Measurements from ENCODE around the gene HYCC1. TPM values are rescaled to one million over a fixed set of nuclear protein-coding genes. Genes with fewer than 3 reads are reported as not detected.
A peak's percentile ranks its signal among the peaks of the same experiment; 100 is the strongest.

The HYCC1 gene
- total RNA-seq, 4 donors from 2014 or later, result 3.6 to 13.4 (median 10.2) TPM

DNA sequence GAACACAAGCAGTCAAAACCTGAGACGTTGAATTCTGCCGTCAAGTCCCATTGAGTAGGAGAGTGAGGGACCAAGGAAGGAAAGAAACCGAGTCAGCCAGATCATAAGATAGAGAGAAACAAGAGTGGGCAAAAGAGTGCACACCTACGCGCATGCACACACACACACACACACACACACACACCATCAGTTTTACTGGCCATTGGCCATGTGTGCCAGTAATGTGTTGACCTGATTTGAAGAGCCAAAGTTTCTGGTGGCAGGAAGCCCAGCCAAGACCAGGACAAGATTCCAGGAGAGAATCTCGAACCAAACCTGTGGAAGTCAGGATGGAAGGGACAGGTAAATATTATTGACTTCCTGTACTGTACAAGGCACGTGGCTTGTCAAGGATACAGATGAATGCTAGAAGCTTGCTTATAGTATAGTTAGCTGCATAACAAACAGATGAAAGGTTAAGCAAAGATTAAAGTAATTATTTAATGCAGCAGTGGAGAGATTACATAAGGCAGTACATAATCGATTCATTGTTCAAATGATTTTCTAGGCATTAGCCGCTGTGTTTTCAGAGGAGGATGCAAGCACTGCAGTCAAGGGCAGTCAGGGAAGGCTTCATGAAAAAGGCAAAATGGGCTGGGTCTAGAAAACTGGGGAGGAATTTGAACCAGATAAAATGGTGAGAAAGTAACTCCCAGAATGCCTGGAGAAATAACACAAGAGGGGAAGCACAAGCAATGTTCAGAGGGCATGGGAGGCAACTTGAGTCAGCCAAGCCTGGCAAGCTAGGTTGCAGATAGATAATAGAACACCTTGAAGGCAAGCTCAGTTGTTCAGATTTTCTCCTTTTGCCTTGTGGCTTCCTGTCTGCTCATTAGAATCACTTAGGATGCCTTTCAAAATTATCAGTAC, 2.7 kb upstream of the HYCC1 start:
- WGBS, 2 donors, result 85 to 88% methylated on average over 9 of the region's 9 CpGs
- TF ChIP-seq, protein P1, sequence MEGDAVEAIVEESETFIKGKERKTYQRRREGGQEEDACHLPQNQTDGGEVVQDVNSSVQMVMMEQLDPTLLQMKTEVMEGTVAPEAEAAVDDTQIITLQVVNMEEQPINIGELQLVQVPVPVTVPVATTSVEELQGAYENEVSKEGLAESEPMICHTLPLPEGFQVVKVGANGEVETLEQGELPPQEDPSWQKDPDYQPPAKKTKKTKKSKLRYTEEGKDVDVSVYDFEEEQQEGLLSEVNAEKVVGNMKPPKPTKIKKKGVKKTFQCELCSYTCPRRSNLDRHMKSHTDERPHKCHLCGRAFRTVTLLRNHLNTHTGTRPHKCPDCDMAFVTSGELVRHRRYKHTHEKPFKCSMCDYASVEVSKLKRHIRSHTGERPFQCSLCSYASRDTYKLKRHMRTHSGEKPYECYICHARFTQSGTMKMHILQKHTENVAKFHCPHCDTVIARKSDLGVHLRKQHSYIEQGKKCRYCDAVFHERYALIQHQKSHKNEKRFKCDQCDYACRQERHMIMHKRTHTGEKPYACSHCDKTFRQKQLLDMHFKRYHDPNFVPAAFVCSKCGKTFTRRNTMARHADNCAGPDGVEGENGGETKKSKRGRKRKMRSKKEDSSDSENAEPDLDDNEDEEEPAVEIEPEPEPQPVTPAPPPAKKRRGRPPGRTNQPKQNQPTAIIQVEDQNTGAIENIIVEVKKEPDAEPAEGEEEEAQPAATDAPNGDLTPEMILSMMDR (IDR thresholded peaks at IDR 0.05), result no peak
- TF ChIP-seq POLR2A (IDR thresholded peaks at IDR 0.05), result no peak
- H3K4me3 ChIP-seq (ENCODE audit: low read depth, poor library complexity, severe bottlenecking), result no peak overlapping the region
- intact Hi-C loops (cut with DNase I; ENCODE audit: low total_unique reads), result no loop called here
- DNase-seq (ENCODE audit: low spot score in 2 of 2), result no peak

DNA sequence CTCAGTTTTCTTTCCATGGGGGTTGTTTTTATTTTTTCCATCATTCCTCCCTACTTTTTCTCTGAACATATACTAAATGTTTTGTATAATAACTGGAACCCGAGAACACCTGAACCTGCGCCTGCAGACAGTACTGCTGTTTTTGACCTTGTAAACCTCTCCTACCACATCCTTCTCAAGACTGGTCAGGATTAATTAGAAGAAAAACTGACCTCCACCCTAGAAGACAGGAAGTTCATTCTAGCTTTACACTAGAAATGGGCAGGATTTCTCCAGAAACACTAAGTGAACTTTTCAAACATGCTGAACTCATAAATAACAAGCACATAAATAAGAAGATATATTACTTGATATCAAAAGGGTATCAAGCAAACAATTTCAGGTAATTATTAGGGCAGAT, 751 bp upstream of the HYCC1 start:
- WGBS, 2 donors, result 67 to 83% methylated on average over 2 of the region's 2 CpGs
- DNase-seq (ENCODE audit: low spot score in 2 of 2), result no peak
- TF ChIP-seq, protein P1 (IDR thresholded peaks at IDR 0.05), result no peak
- H3K4me3 ChIP-seq (ENCODE audit: low read depth, poor library complexity, severe bottlenecking), result no peak overlapping the region
- intact Hi-C loops (cut with DNase I; ENCODE audit: low total_unique reads), result no loop called here

DNA sequence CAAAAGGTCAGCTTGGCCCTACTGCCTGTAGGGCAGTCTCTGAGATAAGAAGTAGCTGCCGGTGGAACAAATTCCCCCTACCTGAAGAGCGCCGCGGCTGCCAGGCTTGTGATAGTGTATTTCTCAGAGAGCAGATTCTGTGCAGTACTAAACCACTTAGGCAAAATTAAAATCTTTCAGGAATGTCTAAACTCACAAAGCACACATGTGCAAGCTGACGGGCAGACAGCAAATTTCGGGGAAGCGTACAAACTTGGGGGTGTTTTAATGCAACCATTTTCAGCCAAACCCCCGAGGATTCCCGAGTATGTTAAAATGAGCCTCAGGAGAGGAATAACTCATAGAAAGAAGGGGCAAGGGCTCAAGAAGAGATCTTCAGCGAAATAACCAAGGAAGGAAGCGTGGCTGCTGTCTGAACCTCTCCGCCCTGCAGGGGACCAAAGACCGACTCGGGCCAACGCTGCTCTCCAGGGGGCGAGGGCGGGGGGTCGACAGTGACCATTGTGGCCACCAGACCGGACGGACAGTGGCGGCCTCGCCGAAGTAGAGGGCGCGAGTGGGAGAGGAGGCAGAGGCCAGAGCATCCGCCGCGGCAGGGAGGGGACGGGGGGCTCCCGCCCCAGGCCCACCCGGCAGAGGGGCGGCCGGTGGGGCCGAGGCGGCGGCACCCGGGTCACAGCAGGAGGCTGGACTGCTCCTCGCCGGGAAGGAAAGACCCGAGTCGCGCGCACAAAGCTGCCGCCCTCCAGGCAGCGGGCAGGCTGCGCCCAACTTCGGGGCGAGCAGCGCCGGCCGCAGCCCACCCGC, 819 bp downstream of the HYCC1 start:
- no peak for TF ChIP-seq POLR2A (IDR thresholded peaks at IDR 0.05)
- TF ChIP-seq, protein P1 (IDR thresholded peaks at IDR 0.05), result no peak
- H3K4me3 ChIP-seq (ENCODE audit: low read depth, poor library complexity, severe bottlenecking), result peak overlapping the region; percentile 92
- intact Hi-C loops (cut with DNase I; ENCODE audit: low total_unique reads), result no loop called here
- peak in 1 of 2 donors; percentile 90 for DNase-seq (ENCODE audit: low spot score in 2 of 2)
- WGBS, 2 donors, result 1% methylated on average over 25 to 33 of the region's 52 CpGs

DNA sequence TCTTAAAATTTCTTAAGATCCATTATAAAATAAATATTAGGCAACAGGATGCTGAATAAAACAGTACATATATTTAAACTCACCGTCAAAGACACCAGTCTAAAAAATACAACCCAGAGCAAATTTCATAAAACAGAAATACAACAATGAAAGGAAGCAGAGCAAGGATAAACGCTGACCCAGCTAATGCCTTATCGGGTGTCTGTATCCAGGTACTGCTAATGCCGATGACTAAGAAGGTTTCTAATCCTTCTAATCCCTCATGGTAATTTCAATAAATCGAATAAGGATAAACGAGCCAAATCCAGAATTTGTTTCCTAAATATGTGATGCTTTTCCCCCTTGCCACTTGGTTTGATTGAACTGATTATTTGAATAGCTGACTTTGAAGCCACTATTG, 1.7 kb downstream of the HYCC1 start:
- WGBS, 2 donors, result 53 to 59% methylated on average over 6 of the region's 6 CpGs
- DNase-seq (ENCODE audit: low spot score in 2 of 2), result no peak
- H3K4me3 ChIP-seq (ENCODE audit: low read depth, poor library complexity, severe bottlenecking), result no peak overlapping the region
- TF ChIP-seq, protein P1 (IDR thresholded peaks at IDR 0.05), result no peak
- TF ChIP-seq POLR2A (IDR thresholded peaks at IDR 0.05), result no peak
- intact Hi-C loops (cut with DNase I; ENCODE audit: low total_unique reads), result no loop called here

DNA sequence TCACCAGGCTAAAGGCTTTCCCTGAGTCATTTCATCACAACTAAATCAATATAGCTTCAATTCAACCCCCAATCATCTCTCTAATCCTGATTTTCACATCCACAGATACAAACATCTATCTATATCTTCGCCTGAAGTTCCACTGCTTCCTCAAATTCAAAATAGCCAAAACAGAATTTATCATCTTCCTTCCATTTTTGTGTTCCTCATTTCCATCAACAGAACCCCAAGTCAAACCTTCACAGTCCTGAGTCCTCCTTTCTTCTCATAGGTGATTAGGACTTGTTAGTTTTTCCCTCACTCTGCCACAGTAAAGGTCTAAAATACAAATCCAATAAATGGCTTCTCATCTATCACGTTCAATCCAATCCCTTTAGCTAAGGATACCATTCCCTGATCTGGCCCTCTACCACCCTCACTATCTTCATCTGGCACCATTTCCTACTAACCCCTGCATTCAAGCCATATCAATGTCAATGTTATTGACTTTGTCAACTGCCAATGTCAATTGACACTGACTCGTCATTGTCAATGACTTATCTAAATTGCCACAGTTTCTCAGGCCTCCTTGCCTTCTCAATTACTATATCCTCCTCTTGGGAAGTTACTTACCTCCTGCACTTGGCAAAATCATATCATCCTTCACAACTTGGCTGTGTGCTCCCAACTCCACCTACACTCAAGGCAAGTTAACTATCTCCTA, 2.6 kb downstream of the HYCC1 start:
- no peak overlapping the region for H3K4me3 ChIP-seq (ENCODE audit: low read depth, poor library complexity, severe bottlenecking)
- no peak for DNase-seq (ENCODE audit: low spot score in 2 of 2)
- TF ChIP-seq, protein P1 (IDR thresholded peaks at IDR 0.05), result no peak
- TF ChIP-seq POLR2A (IDR thresholded peaks at IDR 0.05), result no peak
- intact Hi-C loops (cut with DNase I; ENCODE audit: low total_unique reads), result no loop called here
- 77 to 90% methylated on average over 3 of the region's 3 CpGs for WGBS, 2 donors

All from lower leg skin (tissue), 4 donors.